ENCODE measurements around the gene KCNA3. TPM values are rescaled to one million over a fixed set of nuclear protein-coding genes. Genes with fewer than 3 reads are reported as not detected.
A peak's percentile ranks its signal among the peaks of the same experiment; 100 is the strongest.

Gene KCNA3
- total and polyA plus RNA-seq, 8 donors: 0.73 to 11.9 (median 3.3) TPM; not detected in 4

DNA sequence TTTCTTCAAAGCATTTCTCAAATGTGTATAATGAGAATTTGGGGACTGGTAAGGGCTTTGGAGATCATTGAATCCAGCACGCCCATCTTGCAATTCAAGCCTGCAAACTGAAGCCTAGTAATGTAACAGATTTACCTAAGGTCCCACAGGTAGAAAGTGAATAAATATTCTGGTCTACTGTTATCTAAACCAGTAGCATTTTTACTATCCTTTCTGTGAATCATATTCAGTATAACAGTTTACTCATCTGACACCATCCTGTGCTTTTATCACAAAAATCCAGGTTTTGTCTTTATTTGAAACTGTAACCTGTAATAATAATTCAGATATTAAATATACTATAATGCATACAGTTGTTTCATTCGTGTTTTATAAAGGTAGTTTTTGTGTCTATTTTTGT lies 17.4 kb downstream of the KCNA3 start:
- H3K27me3 ChIP-seq: peaks cover 0 to 5% (median 3%) of the 10 kb centered on the region in 3 donors
- H3K4me3 ChIP-seq: no peak overlapping the region
- no peaks in the 10 kb centered on the region for H3K9me3 ChIP-seq
- TF ChIP-seq EP300 (IDR thresholded peaks at IDR 0.05): no peak
- no peak for TF ChIP-seq POLR2A (IDR thresholded peaks at IDR 0.05)
- no peak for TF ChIP-seq POLR2AphosphoS5 (IDR thresholded peaks at IDR 0.05)
- TF ChIP-seq, protein P1, sequence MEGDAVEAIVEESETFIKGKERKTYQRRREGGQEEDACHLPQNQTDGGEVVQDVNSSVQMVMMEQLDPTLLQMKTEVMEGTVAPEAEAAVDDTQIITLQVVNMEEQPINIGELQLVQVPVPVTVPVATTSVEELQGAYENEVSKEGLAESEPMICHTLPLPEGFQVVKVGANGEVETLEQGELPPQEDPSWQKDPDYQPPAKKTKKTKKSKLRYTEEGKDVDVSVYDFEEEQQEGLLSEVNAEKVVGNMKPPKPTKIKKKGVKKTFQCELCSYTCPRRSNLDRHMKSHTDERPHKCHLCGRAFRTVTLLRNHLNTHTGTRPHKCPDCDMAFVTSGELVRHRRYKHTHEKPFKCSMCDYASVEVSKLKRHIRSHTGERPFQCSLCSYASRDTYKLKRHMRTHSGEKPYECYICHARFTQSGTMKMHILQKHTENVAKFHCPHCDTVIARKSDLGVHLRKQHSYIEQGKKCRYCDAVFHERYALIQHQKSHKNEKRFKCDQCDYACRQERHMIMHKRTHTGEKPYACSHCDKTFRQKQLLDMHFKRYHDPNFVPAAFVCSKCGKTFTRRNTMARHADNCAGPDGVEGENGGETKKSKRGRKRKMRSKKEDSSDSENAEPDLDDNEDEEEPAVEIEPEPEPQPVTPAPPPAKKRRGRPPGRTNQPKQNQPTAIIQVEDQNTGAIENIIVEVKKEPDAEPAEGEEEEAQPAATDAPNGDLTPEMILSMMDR (IDR thresholded peaks at IDR 0.05): no peak
- no peak overlapping the region for H3K27ac ChIP-seq
- no peak for DNase-seq
- WGBS, 5 donors: 56 to 74% (median 71%) methylated on average over 2 of the region's 2 CpGs
- no peaks in the 10 kb centered on the region for H3K4me1 ChIP-seq
- intact Hi-C loops (cut with DNase I; ENCODE audit: low total_unique reads): no loop called here
- no peaks in the 10 kb centered on the region for H3K36me3 ChIP-seq

DNA sequence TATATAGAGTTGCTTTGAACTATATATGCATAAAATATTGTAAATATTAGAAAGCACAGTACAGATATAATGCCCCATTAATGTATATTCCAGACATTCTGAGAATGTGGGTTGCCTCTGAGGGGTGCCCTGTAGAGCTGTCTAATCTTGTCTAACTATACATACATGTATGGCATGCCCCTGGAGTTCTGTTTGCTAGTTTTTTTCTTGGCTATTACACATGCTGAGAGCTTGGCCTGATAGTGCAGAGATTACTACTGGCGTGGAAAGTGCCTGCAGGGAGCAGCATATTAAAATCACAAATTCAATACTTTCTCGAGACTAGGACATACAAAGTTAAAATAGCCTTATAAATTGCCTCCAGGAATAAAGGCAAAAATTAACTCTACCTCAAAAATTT lies 24.1 kb downstream of the KCNA3 start:
- TF ChIP-seq EP300 (IDR thresholded peaks at IDR 0.05) (no peak), POLR2A (IDR thresholded peaks at IDR 0.05) (no peak), POLR2AphosphoS5 (IDR thresholded peaks at IDR 0.05) (no peak)
- TF ChIP-seq, protein P1 (IDR thresholded peaks at IDR 0.05): no peak

DNA sequence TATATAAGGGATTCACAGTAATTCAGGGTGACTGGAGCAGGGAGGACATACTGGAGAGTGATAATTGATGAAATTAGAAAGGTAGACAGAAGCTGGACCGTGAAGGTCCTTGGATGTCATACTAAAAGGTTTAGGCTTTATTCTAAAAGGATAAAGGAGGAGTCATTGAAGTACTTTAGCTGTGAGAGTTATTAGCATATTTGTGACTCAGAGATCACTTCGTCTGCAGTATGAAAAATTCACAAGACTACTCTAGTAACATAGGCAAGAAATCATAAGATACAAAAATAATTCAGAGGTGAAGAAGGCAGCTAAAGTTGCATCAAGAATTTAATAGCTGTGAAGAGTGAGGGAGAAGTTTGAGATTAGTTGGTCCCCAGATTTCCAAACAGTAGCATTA lies 26.3 kb downstream of the KCNA3 start:
- Histone ChIP-seq H3K9me3 (no peaks in the 10 kb centered on the region), H3K27ac (peak overlapping the region in 1 of 5 donors; percentile 40), H3K27me3 (peaks cover 0 to 28% (median 0%) of the 10 kb centered on the region in 3 donors), H3K4me1 (peaks cover 0 to 14% (median 2%) of the 10 kb centered on the region in 4 donors), H3K36me3 (no peaks in the 10 kb centered on the region), H3K4me3 (no peak overlapping the region)
- intact Hi-C loops (cut with DNase I; ENCODE audit: low total_unique reads): no loop called here
- 55 to 69% (median 57%) methylated on average over 2 of the region's 2 CpGs for WGBS, 5 donors
- no peak for DNase-seq
- TF ChIP-seq EP300 (IDR thresholded peaks at IDR 0.05) (no peak), POLR2A (IDR thresholded peaks at IDR 0.05) (no peak), POLR2AphosphoS5 (IDR thresholded peaks at IDR 0.05) (no peak)
- TF ChIP-seq, protein P1 (IDR thresholded peaks at IDR 0.05): no peak

More for the DNA sequence above, 24.1 kb downstream of the KCNA3 start:
- Histone ChIP-seq H3K36me3 (no peaks in the 10 kb centered on the region), H3K4me1 (peaks cover 0 to 14% (median 2%) of the 10 kb centered on the region in 4 donors), H3K27ac (no peak overlapping the region), H3K9me3 (no peaks in the 10 kb centered on the region), H3K4me3 (no peak overlapping the region), H3K27me3 (peaks cover 0 to 21% (median 0%) of the 10 kb centered on the region in 3 donors)
- DNase-seq: no peak
- WGBS, 5 donors: 56 to 75% (median 66%) methylated on average over 2 of the region's 2 CpGs
- intact Hi-C loops (cut with DNase I; ENCODE audit: low total_unique reads): no loop called here

DNA sequence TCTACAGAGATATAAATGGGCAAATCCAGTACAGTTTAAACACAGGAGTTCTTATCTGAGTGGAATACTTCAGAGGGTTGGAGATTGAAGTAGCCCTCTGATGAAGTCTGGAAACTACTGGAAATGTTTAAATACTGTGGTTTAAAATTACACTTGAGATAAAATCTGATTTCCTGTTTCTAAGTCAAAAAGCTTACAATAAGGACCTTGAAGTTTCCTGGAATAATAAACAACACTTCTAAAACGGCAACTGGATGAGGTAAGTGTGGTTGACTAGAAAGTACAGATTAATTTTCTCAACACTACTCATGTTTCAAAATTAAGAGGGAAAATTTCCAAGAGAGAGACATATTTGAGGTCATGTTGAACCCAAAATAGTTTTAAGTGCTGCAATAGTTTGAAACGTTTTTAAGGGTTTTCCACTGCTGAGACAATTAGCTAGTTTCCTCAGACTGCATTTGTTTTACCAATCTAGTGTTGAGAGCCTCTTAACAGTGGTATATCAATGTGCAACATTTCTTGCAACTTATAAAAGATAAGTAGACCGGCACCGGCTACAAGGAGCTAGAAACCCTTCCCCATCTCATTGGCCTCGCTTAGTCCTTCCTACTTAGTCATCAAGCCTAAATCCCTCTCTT lies 27.4 kb downstream of the KCNA3 start:
- no peaks in the 10 kb centered on the region for H3K36me3 ChIP-seq
- no peak overlapping the region for H3K4me3 ChIP-seq
- peaks cover 0 to 28% (median 0%) of the 10 kb centered on the region in 3 donors for H3K27me3 ChIP-seq
- intact Hi-C loops (cut with DNase I; ENCODE audit: low total_unique reads): no loop called here
- WGBS, 5 donors: 29 to 45% (median 40%) methylated on average over 5 of the region's 5 CpGs
- H3K9me3 ChIP-seq: no peaks in the 10 kb centered on the region
- no peak for DNase-seq
- H3K27ac ChIP-seq: peak overlapping the region in 1 of 5 donors; percentile 40
- TF ChIP-seq, protein P1 (IDR thresholded peaks at IDR 0.05): no peak
- no peak for TF ChIP-seq POLR2A (IDR thresholded peaks at IDR 0.05)
- TF ChIP-seq EP300 (IDR thresholded peaks at IDR 0.05): no peak
- TF ChIP-seq POLR2AphosphoS5 (IDR thresholded peaks at IDR 0.05): no peak
- H3K4me1 ChIP-seq: peaks cover 0 to 14% (median 2%) of the 10 kb centered on the region in 4 donors

Data from stomach (tissue), 9 donors.